RWPE2 (cell line): ENCODE results near the gene LDHD.

Experiments
- ATAC-seq: fragments of 200-7000 bp; cut with Tn5 transposase; 3 replicates; pipeline ENCODE4 v1.9.1; 2021; ENCODE audit warnings: low read depth
- DNase-seq: peaks from one replicate; pipeline ENCODE4 v3.0.0-alpha.2; 2020; ENCODE audit warnings: low spot score
- H3K27ac ChIP-seq: fragments of 450-650 bp; 2 replicates; pipeline ENCODE4 v1.5.1; 2017; ENCODE audit warnings: mild to moderate bottlenecking; ENCODE audit not compliant: poor library complexity, severe bottlenecking
- H3K27me3 ChIP-seq: fragments of 250-450 bp; sonication (Bioruptor Pico); 2 replicates; pipeline ENCODE4 v1.5.1; 2021; ENCODE audit warnings: mild to moderate bottlenecking, moderate library complexity; ENCODE audit not compliant: insufficient read depth, poor library complexity, severe bottlenecking
- H3K36me3 ChIP-seq: fragments of 250-450 bp; sonication (Bioruptor Pico); 2 replicates; pipeline ENCODE4 v1.5.1; 2020; ENCODE audit warnings: low read depth, mild to moderate bottlenecking, moderate library complexity
- H3K4me1 ChIP-seq: fragments of 250-450 bp; sonication (Bioruptor Pico); 2 replicates; pipeline ENCODE4 v1.5.1; 2021; ENCODE audit warnings: mild to moderate bottlenecking, moderate library complexity; ENCODE audit not compliant: insufficient read depth, poor library complexity, severe bottlenecking
- H3K4me3 ChIP-seq: fragments of 250-450 bp; sonication (Bioruptor Pico); 2 replicates; pipeline ENCODE4 v1.5.1; 2021; ENCODE audit warnings: mild to moderate bottlenecking, moderate library complexity; ENCODE audit not compliant: severe bottlenecking
- H3K9me3 ChIP-seq: fragments of 250-450 bp; sonication (Bioruptor Pico); 2 replicates; pipeline ENCODE4 v1.5.1; 2021; ENCODE audit warnings: mild to moderate bottlenecking, moderate library complexity; ENCODE audit not compliant: severe bottlenecking
- TF ChIP-seq, protein P1 (sequence below): fragments of 450-650 bp; IDR thresholded peaks from one replicate; pipeline ENCODE4 v1.5.1; 2017; ENCODE audit warnings: mild to moderate bottlenecking, moderate library complexity; ENCODE audit not compliant: poor library complexity, severe bottlenecking

LDHD gene

DNA sequence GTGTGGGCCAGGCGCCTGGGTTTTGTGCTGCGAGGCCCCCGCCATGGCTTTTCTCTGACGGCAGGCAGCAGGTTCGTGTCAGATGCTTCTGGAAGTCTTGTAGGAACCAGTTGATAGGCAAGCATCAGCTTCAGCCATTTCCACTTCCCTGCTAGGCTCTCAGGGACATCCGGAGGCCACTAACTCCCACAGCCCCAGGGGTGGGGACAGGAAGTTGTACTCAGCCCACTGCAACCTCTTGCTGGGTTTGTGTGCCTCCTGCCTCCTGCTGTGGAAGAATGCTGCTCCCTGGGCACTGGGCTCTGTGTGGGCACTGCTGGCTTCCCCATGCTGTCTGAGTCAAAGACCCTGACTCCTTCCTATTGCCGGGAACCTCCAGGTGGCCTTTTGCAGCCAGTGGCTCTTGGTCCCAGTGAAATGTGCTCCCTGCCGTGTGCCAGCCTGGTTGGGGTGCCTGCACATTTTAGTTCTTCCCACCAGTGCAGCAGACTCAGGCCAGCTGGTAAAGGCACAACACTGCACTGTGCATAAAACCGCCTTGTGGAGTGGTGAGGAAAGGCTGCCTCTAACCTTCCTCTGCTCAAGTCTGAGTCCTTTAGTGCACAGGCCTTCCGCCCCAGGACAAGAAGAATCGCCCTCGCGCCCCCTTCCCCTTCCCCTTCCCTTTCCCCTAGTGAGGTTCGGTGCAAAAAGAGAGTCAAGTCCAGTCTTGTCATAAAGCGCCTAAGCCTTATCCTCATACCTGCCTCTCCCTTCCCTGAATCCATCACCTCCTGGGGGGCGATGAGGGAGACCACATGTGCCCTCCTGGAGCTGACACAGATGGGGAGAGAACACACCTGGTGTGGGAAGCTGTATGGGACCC, 16.6 kb downstream of the LDHD start:
- H3K36me3 ChIP-seq: no peaks in the 10 kb centered on the region; the same call in 1 of the 2 replicates
- H3K4me1 ChIP-seq: peaks cover 17% of the 10 kb centered on the region
- no peak overlapping the region for H3K4me3 ChIP-seq
- TF ChIP-seq, protein P1, sequence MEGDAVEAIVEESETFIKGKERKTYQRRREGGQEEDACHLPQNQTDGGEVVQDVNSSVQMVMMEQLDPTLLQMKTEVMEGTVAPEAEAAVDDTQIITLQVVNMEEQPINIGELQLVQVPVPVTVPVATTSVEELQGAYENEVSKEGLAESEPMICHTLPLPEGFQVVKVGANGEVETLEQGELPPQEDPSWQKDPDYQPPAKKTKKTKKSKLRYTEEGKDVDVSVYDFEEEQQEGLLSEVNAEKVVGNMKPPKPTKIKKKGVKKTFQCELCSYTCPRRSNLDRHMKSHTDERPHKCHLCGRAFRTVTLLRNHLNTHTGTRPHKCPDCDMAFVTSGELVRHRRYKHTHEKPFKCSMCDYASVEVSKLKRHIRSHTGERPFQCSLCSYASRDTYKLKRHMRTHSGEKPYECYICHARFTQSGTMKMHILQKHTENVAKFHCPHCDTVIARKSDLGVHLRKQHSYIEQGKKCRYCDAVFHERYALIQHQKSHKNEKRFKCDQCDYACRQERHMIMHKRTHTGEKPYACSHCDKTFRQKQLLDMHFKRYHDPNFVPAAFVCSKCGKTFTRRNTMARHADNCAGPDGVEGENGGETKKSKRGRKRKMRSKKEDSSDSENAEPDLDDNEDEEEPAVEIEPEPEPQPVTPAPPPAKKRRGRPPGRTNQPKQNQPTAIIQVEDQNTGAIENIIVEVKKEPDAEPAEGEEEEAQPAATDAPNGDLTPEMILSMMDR: no peak
- H3K9me3 ChIP-seq: no peaks in the 10 kb centered on the region
- no peak overlapping the region for H3K27ac ChIP-seq
- no peaks in the 10 kb centered on the region for H3K27me3 ChIP-seq
- DNase-seq: no peak
- ATAC-seq: 0 out of 3 replicates have a peak, but pooled peaks have one; percentile 13

DNA sequence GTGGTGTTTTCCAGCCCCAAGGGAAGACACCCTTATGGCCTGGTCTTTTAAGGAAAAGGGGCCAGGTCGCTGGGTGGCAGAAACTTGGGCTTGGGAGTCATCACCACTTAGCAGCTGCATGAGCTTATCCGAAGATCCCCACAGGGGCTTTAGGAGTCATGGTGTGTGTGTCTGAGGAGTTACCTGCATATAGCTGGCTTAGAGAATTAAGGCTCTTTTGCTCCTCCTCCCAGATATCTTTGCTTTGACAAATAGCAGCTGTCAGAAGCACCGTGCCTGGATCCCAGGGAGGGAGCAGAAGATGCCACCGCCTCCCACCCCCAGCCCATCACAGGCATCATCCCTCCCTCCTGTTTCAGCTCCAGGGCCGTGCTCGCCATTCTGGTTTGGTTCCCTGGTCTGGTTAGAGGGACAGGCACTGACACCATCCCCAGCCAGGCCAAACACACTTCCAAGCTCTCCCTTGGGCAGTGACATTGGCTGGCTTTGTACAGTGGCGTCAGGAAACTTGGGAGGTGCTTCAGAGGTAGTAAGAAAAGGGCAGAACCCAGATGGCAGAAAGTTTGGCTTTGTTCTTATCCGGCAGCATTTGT, 17.4 kb downstream of the LDHD start:
- Histone ChIP-seq H3K36me3 (no peaks in the 10 kb centered on the region; the same call in 1 of the 2 replicates), H3K9me3 (no peaks in the 10 kb centered on the region), H3K27ac (no peak overlapping the region), H3K4me1 (peaks cover 17% of the 10 kb centered on the region), H3K4me3 (no peak overlapping the region), H3K27me3 (no peaks in the 10 kb centered on the region)
- ATAC-seq: no peak
- TF ChIP-seq, protein P1: no peak
- DNase-seq: no peak

DNA sequence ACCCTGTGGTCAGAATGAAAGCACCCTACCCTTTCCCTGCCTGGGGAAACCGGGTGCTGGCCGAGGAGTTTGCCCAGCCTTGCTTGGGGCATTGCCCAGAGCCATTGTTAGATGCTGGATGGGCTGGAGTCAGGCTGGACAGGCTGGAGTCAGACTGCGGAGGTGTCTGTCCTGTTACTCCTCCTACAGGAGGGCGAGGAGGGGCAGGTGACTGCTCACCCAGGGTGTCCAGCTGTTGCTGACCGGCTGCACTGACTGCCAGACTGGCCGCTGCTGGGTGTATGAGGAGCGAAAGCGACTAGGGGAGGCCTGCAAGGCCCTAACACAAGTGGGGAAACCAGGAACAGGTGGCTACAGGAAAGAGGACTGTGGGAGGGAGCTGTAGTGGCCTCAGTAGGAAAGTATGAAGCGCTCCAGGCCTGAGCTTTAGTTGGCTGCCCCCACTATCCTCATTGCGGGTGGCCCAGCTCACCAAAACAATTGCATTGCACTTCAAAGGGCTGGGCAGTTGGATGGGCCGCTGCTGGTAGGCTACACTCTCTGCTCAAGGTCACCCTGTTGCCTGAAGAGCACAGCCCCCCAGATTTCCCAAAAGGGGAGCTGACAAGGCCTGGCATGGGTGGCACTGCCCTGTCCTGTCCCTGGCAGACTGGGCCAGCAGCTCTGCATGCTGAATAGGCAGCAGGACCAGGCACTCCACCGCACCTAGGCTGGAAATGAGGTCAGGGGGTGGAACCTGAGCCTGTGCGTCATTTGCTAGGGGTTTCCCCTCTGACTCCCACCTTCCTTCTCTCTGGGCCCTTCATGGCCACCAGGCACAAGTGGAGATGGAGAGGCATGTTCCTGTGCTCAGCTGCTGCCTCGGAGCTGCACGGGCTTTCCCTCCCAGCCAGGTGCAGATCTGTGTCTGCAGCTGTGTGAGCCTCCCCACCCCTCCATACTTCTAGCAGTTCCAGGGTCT, 18.4 kb downstream of the LDHD start:
- H3K27ac ChIP-seq: no peak overlapping the region
- TF ChIP-seq, protein P1: no peak
- H3K4me3 ChIP-seq: no peak overlapping the region
- H3K9me3 ChIP-seq: no peaks in the 10 kb centered on the region
- H3K36me3 ChIP-seq: no peaks in the 10 kb centered on the region; the same call in 1 of the 2 replicates
- H3K4me1 ChIP-seq: peaks cover 17% of the 10 kb centered on the region
- no peaks in the 10 kb centered on the region for H3K27me3 ChIP-seq
- DNase-seq: no peak
- no peak for ATAC-seq

DNA sequence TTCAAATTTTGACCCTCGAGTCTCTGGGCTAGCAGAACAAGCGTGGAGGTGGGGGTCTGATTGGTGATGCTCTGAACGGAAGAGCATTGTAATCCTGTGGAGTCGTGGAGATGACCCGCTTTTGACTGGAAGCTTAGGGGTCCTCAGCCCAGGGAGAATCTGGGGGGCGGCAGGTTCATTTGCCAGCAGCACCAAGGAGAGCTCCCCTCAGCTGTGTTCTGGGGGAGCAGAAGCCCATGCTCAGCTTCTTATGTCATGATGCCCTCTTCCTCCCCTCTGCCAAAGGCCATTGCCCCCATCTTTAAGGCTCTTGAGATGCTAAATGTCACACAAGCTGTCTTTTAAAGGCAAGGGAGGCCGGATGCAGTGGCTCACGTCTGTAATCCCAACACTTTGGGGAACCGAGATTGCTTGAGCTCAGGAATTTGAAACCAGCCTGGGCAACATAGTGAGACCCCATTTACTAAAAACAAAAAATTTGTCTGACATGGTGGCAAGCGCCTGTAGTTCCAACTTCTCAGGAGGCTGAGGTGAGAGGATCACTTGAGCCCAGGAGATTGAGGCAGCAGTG, 19.3 kb downstream of the LDHD start:
- H3K36me3 ChIP-seq: no peaks in the 10 kb centered on the region
- no peak overlapping the region for H3K4me3 ChIP-seq
- no peaks in the 10 kb centered on the region for H3K27me3 ChIP-seq
- H3K27ac ChIP-seq: no peak overlapping the region
- peaks cover 18% of the 10 kb centered on the region for H3K4me1 ChIP-seq
- no peaks in the 10 kb centered on the region for H3K9me3 ChIP-seq
- TF ChIP-seq, protein P1: no peak
- no peak for DNase-seq
- ATAC-seq: no peak
